A673 (cell line): ENCODE measurements around the gene NR2E1. TPM values are rescaled to one million over a fixed set of nuclear protein-coding genes. Genes with fewer than 3 reads are reported as not detected.

Experiments used
- BruUV-seq: library from RNA; stranded (reverse); fragments of 400-500 nt; replicated peaks from 2 replicates; lab custom pipeline; 2021; lab: Mats Ljungman, UMichigan
- CTCF ChIA-PET: fragments of 300-600 bp; sonication (Branson Sonifier 250); formaldehyde crosslinking; loops from one replicate; lab custom pipeline; 2022; ENCODE audit warnings: antibody characterized with exemption; lab: Charles Lee
- POLR2A ChIA-PET: fragments of 300-600 bp; sonication (Branson Sonifier 250); formaldehyde crosslinking; loops from one replicate; lab custom pipeline; 2022; ENCODE audit warnings: antibody characterized with exemption; ENCODE audit not compliant: low non-redundant PET; lab: Charles Lee
- DNase-seq: peaks from one replicate; pipeline ENCODE4 v3.0.0-alpha.2; 2015; ENCODE audit warnings: low spot score
- H3K27ac ChIP-seq: fragments of 200-600 bp; sonication (generic); 2 replicates; pipeline ENCODE4 v1.5.1; 2016; ENCODE audit warnings: mixed run types, low read depth, mild to moderate bottlenecking, mixed read lengths, antibody characterized with exemption, low read length; ENCODE audit not compliant: poor library complexity, severe bottlenecking
- H3K27me3 ChIP-seq: fragments of 200-600 bp; sonication (generic); replicated peaks from 2 replicates; pipeline ENCODE4 v1.6.1; 2017; ENCODE audit warnings: mixed run types, low read depth, mild to moderate bottlenecking, mixed read lengths, antibody characterized with exemption, low read length; ENCODE audit not compliant: insufficient read depth, poor library complexity
- H3K36me3 ChIP-seq: fragments of 200-600 bp; sonication (generic); 2 replicates; pipeline ENCODE4 v1.6.1; 2016; ENCODE audit warnings: mixed run types, mild to moderate bottlenecking, mixed read lengths, antibody characterized with exemption, low read length; ENCODE audit not compliant: insufficient read depth, poor library complexity, severe bottlenecking
- H3K4me1 ChIP-seq: fragments of 200-600 bp; sonication (generic); 2 replicates; pipeline ENCODE4 v1.6.1; 2017; ENCODE audit warnings: mixed run types, mild to moderate bottlenecking, mixed read lengths, antibody characterized with exemption, low read length; ENCODE audit not compliant: insufficient read depth, poor library complexity, severe bottlenecking
- H3K4me3 ChIP-seq: fragments of 200-600 bp; sonication (generic); 2 replicates; pipeline ENCODE4 v1.5.1; 2016; ENCODE audit warnings: low read depth, mixed run types, mild to moderate bottlenecking, mixed read lengths, low read length; ENCODE audit not compliant: poor library complexity, severe bottlenecking
- H3K9me3 ChIP-seq: fragments of 200-600 bp; sonication (generic); 2 replicates; pipeline ENCODE4 v1.6.1; 2016; ENCODE audit warnings: mixed run types, low read depth, mild to moderate bottlenecking, mixed read lengths, antibody characterized with exemption, low read length; ENCODE audit not compliant: poor library complexity, severe bottlenecking
- EZH2 ChIP-seq: fragments of 200-600 bp; sonication (generic); IDR thresholded peaks from 2 replicates; pipeline ENCODE4 v1.6.1; 2017; ENCODE audit warnings: borderline replicate concordance, low read depth, mild to moderate bottlenecking, mixed read lengths, antibody characterized with exemption, low read length; ENCODE audit not compliant: poor library complexity, severe bottlenecking
- intact Hi-C: fragments of 100-400 bp; cut with micrococcal nuclease; formaldehyde crosslinking; loops from one replicate; pipeline ENCODE4 v1.10.0; 2022; ENCODE audit not compliant: unreplicated experiment
- total RNA-seq: library from RNA; stranded (reverse); gene quantifications from 2 replicates; pipeline ENCODE4 v1.2.3, GENCODE V29; 2021
- TF ChIP-seq, protein P1 (sequence below): fragments of 300-800, 200-600 bp; sonication (generic); conservative IDR thresholded peaks from 2 replicates; pipeline ENCODE4 v1.5.1; 2017; ENCODE audit warnings: low read depth, mild to moderate bottlenecking, antibody characterized with exemption, low read length, moderate library complexity, mixed read lengths

The NR2E1 gene
- total RNA-seq, 1 experiment from 2014 or later: not detected

DNA sequence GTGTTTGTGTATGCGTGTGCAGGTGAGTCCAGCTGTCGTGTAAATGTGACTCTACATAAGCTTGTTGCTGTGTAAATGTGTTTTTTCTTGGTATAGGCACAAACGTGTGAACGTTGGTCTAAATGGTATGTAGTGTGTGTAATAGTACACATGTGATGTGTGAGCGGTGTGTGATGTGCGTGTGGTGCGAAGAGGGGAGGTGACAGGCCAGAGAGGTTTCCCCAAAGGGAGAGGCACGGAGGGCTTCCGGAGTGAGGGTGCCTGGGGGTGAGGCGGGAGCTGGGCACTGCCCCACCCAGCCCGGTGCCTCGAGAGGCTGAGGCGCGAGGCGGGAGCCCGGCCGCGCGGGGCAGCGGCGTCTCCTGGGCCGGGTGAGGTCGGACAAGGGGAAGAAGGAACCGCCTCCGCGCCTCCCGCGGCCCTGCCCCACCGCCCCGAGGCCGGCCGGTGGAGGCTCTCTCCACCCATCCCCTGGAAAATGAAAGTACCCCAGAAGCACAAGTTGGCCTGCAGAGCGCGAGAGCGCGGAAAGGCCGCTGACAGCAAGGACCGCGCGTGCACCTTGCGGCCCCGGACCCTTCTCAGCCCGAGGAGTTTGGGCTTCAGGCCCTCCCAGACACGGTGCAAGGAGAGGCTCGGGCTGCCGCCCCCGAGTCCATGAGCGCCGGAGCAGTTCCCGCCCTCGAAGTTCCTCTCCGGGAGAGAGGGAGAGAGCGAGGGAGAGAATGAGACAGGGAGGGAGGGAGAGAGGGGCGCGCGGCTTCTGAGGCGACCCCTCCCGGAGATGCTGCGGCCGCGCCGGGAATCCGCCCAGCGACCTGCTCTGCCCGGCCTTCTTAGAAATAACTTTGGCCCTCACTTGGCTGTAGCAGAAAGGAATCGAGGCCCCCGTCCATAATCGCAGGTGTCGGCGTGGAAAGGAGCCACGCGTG is 48.1 kb upstream of the NR2E1 start:
- H3K27ac ChIP-seq: no peak overlapping the region
- no peaks in the 10 kb centered on the region for H3K9me3 ChIP-seq
- no peak for DNase-seq
- TF ChIP-seq EZH2: peak; percentile 83
- TF ChIP-seq, protein P1, sequence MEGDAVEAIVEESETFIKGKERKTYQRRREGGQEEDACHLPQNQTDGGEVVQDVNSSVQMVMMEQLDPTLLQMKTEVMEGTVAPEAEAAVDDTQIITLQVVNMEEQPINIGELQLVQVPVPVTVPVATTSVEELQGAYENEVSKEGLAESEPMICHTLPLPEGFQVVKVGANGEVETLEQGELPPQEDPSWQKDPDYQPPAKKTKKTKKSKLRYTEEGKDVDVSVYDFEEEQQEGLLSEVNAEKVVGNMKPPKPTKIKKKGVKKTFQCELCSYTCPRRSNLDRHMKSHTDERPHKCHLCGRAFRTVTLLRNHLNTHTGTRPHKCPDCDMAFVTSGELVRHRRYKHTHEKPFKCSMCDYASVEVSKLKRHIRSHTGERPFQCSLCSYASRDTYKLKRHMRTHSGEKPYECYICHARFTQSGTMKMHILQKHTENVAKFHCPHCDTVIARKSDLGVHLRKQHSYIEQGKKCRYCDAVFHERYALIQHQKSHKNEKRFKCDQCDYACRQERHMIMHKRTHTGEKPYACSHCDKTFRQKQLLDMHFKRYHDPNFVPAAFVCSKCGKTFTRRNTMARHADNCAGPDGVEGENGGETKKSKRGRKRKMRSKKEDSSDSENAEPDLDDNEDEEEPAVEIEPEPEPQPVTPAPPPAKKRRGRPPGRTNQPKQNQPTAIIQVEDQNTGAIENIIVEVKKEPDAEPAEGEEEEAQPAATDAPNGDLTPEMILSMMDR: no peak
- BruUV-seq: no TSS peak
- H3K4me1 ChIP-seq: peaks cover 29% of the 10 kb centered on the region
- no peaks in the 10 kb centered on the region for H3K36me3 ChIP-seq
- H3K4me3 ChIP-seq: peak overlapping the region; percentile 47
- ChIA-PET CTCF (no interaction called here), POLR2A (no interaction called here)
- intact Hi-C loops: loop anchor here (5.0 to 10.0 kb wide), 2 partner anchors 145 to 957 kb away; partner anchors contain the start of gene SNX3
- H3K27me3 ChIP-seq: peaks cover 80% of the 10 kb centered on the region

DNA sequence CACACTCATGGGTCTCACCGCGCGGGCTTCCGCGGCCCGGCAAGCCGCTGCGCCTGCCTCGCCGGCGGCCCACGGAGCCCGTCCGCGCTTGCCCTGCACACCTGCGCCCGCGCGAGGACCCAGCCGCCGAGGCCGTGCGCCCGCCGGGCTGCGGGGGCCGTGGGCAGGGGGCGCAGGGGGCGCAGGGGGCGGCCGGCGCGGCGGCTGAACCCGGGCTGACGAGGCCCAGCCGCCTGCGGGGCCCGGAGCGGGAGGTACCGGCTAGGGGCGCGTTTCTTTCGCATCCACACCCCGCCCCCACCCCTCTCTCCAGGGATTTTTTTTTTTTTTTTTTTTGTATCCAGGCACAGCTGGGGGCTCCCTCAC is 47.5 kb upstream of the NR2E1 start:
- ChIA-PET POLR2A (no interaction called here), CTCF (no interaction called here)
- Histone ChIP-seq H3K27ac (no peak overlapping the region), H3K27me3 (peaks cover 80% of the 10 kb centered on the region), H3K4me3 (peak overlapping the region; percentile 47), H3K36me3 (no peaks in the 10 kb centered on the region), H3K9me3 (no peaks in the 10 kb centered on the region), H3K4me1 (peaks cover 29% of the 10 kb centered on the region)
- TF ChIP-seq, protein P1: no peak
- no peak for TF ChIP-seq EZH2
- no peak for DNase-seq
- intact Hi-C loops: loop anchor here (5.0 to 10.0 kb wide), 2 partner anchors 144 to 956 kb away; partner anchors contain the start of gene SNX3
- BruUV-seq: no TSS peak

DNA sequence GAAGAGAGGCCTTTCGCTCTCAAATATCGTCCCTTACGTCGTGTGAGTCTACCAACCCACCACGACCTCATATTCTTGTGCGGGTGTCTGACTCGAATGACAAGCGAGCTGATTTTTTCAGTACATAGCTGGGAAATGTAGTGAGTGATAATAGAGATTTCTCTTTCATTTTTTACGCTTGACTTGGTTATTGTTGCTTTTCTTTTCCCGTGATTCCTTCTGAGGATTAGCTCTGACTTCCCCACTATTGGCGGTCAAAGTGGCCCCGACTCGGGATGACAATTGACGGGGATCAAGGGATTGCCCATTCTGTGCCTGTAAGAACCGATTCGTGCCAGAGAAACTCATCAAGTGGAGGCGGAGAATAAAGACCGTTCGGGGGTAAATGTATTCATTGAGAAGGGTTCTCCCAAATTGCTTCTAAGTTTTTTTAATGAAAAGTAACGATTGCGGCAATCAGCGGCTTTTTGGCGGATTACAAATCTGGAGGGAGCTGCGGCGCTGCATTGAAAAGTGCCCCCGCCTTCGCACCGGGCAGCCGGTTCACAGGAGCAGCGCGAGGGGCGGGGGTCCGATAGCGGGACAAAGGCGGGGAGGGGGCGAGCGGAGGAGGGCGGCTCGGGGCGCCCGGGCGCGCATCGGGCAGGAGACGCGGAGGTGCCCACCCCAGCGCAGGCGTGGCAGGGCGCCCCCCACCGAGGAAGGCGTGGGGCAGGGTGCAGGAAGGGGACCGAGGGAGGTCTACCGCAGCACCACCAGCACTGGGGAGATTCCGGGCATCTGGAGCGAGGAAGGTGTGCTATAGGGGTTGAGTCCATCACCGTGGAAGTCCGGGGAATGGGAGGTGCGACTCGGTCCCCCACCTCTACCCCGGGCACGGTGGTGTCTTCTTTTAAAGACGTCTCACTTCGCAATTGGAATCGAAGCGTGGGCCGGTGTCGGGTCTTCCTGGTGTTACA is 46.7 kb upstream of the NR2E1 start:
- H3K4me1 ChIP-seq: peaks cover 23% of the 10 kb centered on the region
- peak; percentile 88 for TF ChIP-seq EZH2
- TF ChIP-seq, protein P1: no peak
- BruUV-seq: no TSS peak
- ChIA-PET CTCF (no interaction called here), POLR2A (no interaction called here)
- no peaks in the 10 kb centered on the region for H3K36me3 ChIP-seq
- intact Hi-C loops: loop anchor here (5.0 to 10.0 kb wide), 2 partner anchors 143 to 956 kb away; partner anchors contain the start of gene SNX3
- H3K27me3 ChIP-seq: peaks cover 78% of the 10 kb centered on the region
- H3K9me3 ChIP-seq: no peaks in the 10 kb centered on the region
- DNase-seq: peak; percentile 37
- H3K4me3 ChIP-seq: peak overlapping the region; percentile 38
- H3K27ac ChIP-seq: no peak overlapping the region
